ENCODE measurements around the gene TBC1D22A.
A peak's percentile ranks its signal among the peaks of the same experiment; 100 is the strongest.

Gene TBC1D22A

DNA sequence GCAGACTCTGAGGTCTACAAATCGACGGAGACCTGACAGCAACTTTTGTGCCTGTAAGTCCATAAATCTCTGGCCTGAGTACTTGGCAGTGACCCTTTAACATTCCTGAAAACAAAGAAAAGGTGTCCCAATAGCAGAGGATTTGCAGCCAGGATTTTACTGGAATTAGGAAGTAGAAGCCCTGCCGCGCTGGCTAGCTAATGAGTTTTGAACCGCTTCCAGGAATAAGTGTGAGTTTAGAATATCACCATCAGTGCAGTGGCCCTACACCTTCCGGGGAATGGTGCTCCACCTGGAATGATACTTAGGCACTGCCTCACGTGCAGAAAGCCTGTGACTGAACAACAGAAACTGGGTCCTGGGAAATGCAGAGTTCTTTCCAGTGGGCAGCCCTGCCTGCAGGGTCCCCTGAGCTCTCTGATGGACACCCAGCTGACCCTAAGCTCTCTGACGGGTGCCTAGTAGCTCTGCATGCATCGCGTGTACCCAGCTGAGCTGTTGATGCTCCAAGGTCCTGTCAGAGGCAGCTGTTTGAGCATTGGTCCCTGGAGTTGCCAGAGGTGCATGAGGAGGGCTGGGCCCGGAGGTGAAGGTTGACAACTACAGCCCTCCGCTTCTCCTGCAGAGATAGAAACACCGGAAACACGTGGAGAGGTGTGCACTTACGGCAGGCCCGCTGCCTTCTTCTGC is 380.9 kb downstream of the TBC1D22A start:
- DNase-seq (ENCODE audit: low read depth), result no peak

- DNase-seq (ENCODE audit: low read depth), result no peak
These were observed 381.8 kb downstream of the TBC1D22A start for GRCh38 chr22:47144076-47144765.

DNA sequence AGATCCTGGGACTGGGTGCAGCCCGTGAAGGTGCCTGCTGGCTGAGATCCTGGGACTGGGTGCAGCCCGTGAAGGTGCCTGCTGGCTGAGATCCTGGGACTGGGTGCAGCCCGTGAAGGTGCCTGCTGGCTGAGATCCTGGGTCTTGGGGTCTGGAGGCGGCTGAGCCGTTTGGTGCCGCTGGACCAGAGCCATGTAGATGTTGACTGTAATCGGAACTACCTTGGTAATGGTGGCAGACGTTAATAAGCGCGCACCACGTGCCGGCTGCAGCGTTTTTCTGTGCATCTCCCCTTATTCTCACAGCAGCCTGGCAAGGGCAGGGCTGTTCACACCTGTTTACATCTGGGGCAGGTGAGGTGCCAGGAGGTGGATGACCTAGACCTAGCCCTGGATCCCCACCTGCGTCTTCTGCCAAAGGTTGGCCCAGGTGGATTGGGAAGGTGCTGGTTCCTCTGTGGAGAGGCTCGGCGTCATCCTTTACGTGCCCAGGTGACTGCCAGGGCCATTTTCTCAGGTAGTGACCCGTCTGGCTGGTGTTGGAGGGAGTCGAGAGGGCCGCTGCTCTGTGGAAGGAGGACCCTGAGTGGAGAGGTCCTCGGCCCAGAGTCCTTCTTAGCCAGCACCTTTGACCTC is 382.5 kb downstream of the TBC1D22A start:
- DNase-seq (ENCODE audit: low read depth), result no peak

GRCh38 chr22:47145883-47146282 is 383.4 kb downstream of the TBC1D22A start:
- no peak for DNase-seq (ENCODE audit: low read depth)

GRCh38 chr22:47146391-47146790 is 383.9 kb downstream of the TBC1D22A start:
- DNase-seq (ENCODE audit: low read depth), result no peak

DNA sequence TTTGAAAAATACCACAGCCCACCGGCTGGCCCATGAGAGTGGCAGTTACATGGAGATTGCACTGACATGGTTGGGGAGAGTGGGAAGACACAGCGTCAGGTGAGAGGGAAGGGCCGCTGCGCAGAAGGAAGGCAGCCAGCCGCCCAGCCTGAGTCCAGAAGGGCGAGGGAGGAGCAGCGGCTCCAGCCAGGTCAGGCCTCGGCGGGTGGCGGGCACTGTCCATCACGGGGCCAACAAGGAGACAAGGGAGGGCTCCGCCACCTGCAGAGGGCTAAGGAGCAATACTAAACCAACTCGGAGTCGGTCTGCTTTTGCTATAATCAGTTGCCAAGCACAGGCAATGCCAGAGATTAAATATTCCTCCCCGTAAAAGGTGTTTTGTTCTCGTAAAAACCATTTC is 384.5 kb downstream of the TBC1D22A start:
- no peak for DNase-seq (ENCODE audit: low read depth)

- no peak for DNase-seq (ENCODE audit: low read depth)
These were observed 385.1 kb downstream of the TBC1D22A start for GRCh38 chr22:47147572-47147971.

DNA sequence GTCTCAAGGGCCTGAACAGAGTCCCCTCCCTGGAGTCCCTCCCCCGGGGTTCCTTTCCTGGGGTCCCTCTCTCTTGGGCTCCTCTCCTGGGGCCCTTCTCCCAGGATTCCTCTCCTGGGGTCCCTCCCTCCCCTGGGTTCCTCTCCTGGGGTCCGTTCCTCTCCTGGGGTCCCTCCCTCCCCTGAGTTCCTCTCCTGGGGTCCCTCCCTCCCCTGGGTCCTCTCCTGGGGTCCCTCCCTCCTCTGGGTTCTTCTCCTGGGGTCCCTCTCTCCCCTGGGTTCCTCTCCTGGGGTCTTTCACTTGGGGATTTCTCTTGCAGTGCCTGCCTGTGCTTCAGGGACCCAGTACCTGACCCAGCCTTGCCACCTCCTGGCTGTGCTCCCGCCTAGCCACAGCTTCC is 386.1 kb downstream of the TBC1D22A start:
- no peak for DNase-seq (ENCODE audit: low read depth)

DNA sequence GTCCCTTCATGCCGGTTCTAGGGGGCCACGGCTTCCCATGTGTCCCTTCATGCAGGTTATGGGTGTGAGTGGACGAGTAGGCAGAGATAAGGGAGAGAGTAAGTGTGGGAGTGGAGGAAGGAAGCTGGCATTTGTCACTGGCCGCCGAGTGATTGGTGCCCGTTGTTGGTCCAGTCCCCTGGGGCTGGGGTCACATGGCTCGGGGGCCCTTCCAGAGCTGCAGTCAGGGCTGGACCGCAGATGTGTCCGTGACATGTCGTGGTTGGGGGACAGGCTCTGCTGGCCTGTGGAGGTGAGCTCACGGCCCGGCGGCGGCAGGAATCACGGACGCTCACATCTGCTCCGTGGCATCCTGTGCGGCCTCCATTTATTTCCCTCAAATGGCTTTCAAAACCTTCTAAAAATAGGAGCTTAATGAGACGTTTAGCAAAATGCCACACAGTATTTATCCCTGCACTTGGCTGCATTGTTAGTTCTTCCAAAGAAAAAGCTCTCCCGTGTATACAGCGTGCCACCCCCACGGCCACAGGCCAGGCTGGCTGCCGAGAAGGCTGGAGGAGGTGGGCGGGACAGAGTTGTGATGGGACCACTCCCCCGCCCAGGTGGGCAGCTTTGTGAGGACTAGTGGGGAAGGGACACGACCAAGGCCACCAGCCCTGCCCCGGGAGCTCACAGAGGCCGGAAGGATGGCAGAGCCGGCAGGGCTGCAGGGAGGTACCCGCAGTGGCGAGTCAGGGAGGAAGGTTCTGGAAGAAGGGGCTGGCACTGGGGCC is 386.7 kb downstream of the TBC1D22A start:
- DNase-seq (ENCODE audit: low read depth), result no peak

GRCh38 chr22:47149976-47150375 is 387.5 kb downstream of the TBC1D22A start:
- DNase-seq (ENCODE audit: low read depth), result no peak

DNA sequence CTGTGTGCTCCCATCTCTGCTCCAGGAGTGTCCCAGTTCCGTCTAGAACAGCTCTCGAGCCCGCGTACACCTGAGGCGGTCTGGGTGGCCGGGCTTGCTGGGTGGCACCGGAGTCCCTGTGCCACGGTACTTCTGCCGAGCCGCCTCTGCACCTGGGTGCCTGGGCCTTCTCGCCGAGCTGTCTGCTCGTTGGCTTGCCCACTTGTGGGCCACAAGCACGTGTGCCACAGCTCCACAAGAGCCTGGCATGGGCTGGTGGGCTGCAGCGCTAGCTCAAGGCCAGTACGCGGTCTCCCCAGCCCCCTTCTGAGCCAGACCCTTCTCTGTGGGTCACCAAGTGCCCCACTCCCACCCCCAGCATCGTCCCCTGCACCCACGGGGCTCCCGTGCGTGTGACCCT is 388.0 kb downstream of the TBC1D22A start:
- DNase-seq (ENCODE audit: low read depth), result no peak

DNA sequence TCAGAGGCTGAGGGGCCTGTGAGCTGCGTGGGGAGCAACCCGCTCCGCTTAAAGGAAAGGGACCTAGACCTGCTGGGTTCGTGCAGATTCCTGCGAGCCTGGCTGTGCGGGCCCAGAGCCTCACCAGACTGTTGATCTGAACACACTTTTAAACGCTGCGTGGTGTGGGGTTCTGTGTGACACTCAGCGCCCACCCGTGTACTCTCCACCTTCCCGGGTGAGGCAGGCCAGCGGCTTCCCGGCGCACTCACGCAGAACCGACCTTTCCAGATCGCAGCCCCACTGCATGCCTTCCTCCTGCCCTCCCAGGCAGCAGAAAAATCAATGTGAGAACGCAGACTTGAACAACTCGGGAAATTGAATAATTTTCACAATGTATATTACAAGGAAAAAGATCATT is 388.6 kb downstream of the TBC1D22A start:
- no peak for DNase-seq (ENCODE audit: low read depth)

GRCh38 chr22:47151490-47151889 is 389.0 kb downstream of the TBC1D22A start:
- DNase-seq (ENCODE audit: low read depth), result peak; percentile 40

GRCh38 chr22:47152236-47152635 is 389.8 kb downstream of the TBC1D22A start:
- DNase-seq (ENCODE audit: low read depth), result no peak

- DNase-seq (ENCODE audit: low read depth), result no peak
These were observed 390.5 kb downstream of the TBC1D22A start for GRCh38 chr22:47152938-47153337.

DNA sequence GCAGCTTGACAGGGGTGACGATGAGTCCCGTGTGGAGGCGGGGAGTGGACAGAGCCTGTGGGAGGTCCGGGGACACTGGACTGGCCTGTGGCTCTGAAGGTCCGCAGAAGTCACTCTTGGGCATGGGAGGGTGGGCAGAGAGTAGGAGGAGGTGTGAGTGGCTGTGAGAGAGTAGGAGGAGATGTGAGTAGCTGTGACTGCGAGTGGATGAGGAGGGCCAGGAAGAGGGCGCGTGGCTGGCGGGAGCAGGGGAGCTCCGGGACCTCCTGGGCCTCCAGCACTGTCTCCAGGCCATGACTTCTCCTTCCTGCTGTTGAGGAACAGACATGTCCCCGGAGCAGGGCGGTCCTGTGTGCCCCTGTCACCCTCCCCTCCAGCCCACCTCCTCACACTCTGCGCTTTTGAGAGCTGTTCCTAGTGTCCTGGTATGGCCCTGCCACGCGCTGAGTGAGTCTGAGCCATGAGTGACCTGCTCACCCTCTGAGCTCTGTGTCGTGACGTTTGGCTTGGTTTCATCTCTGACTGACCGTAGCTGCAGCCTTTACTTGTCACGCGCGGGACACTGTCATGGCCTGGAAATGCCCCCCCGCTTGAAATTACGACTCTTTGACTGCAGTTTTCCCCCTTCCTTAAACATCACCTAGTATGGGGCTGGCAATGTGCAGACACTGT is 391.5 kb downstream of the TBC1D22A start:
- DNase-seq (ENCODE audit: low read depth), result no peak

DNA sequence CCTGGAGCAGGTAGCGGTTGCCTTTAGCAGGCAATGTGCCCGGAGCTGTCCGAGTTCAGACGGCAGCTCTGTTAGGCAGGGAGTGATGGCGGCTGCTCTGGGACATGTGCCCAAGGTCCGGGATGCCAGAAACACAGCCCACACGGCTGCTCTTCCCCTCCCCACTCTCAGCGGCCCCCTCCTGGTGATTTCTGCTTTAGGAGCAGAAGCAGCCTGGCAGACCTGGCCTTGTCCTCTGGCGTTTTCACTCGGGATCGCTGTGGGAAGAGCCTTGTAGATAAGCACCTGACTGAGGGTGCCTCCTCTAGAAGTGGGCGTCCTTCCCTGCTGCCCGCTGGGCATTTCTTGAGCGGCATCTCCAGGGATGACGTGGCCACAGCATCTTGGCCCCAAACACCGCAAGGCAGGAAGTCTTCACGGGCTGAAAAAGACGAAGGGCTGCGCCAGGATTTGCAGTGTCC is 392.2 kb downstream of the TBC1D22A start:
- peak; percentile 82 for DNase-seq (ENCODE audit: low read depth)

- DNase-seq (ENCODE audit: low read depth), result no peak
These were observed 392.9 kb downstream of the TBC1D22A start for GRCh38 chr22:47155131-47155885.

GRCh38 chr22:47155912-47156311 is 393.5 kb downstream of the TBC1D22A start:
- DNase-seq (ENCODE audit: low read depth), result no peak

- no peak for DNase-seq (ENCODE audit: low read depth)
These were observed 394.1 kb downstream of the TBC1D22A start for GRCh38 chr22:47156352-47157092.

DNA sequence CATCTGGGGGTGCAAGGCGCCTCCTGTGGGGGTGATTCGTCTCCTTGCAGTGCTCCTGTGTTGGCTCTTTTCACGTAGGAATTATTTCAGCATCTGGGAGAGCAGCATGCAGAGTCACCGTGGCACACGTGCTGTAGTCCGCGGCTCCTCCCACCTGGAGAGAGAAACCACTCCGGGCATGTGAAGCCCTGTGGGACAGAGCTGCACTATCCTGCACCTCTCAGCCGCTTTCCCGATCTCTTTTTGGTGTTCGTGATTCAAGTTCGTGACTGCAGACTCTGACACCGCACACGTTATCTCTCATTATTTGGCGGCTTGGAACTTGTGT is 394.6 kb downstream of the TBC1D22A start:
- no peak for DNase-seq (ENCODE audit: low read depth)
